ENCODE data around the gene NRP2. TPM values are rescaled to one million over a fixed set of nuclear protein-coding genes. Genes with fewer than 3 reads are reported as not detected.

The NRP2 gene
- total and polyA plus RNA-seq, 4 donors = 3.8 to 17.7 (median 12.2) TPM

- Histone ChIP-seq H3K4me3 (ENCODE audit: low read depth in 1 of 3, low read length in 3 of 3) (peak overlapping the region; percentile 42 to 75 (median 60)), H3K4me1 (ENCODE audit: control insufficient read depth in 4 of 4, insufficient read depth in 4 of 4, low read length in 3 of 4) (peaks cover 9 to 34% (median 24%) of the 10 kb centered on the region in 4 donors), H3K36me3 (ENCODE audit: control insufficient read depth in 4 of 4, insufficient read depth in 3 of 4, low read depth in 1 of 4, low read length in 3 of 4) (no peaks in the 10 kb centered on the region), H3K27ac (ENCODE audit: low read depth in 1 of 2, low read length in 2 of 2) (peak overlapping the region in 1 of 2 donors; percentile 39), H3K9me3 (ENCODE audit: control insufficient read depth in 4 of 4, low read length in 3 of 4) (no peaks in the 10 kb centered on the region), H3K9ac (ENCODE audit: low read depth in 1 of 2, low read length in 2 of 2) (no peak overlapping the region), H3K27me3 (ENCODE audit: control insufficient read depth in 4 of 4, insufficient read depth in 4 of 4, low read length in 3 of 4) (peaks cover 0 to 2% (median 0%) of the 10 kb centered on the region in 4 donors)
- TF ChIP-seq SP1 (IDR thresholded peaks at IDR 0.05) = no peak
- no peak for TF ChIP-seq TAF1 (conservative IDR thresholded peaks at IDR 0.05)
- TF ChIP-seq ATF3 (IDR thresholded peaks at IDR 0.05) = no peak
- no peak for TF ChIP-seq RAD21 (IDR thresholded peaks at IDR 0.05)
- TF ChIP-seq GABPA (IDR thresholded peaks at IDR 0.05 in 1 of 2, conservative IDR thresholded peaks at IDR 0.05 in 1 of 2) = no peak
- TF ChIP-seq REST (IDR thresholded peaks at IDR 0.05) = no peak
- no peak for TF ChIP-seq HNF4A (conservative IDR thresholded peaks at IDR 0.05)
- no peak for TF ChIP-seq YY1 (IDR thresholded peaks at IDR 0.05)
- no peak for TF ChIP-seq EGR1 (IDR thresholded peaks at IDR 0.05; ENCODE audit: low read depth in 2 of 2)
- TF ChIP-seq ZBTB33 (IDR thresholded peaks at IDR 0.05) = no peak
- no peak for TF ChIP-seq FOXA2 (IDR thresholded peaks at IDR 0.05)
- TF ChIP-seq RXRA (IDR thresholded peaks at IDR 0.05) = no peak
- no peak for TF ChIP-seq NR2F2 (IDR thresholded peaks at IDR 0.05)
- no peak for TF ChIP-seq MAX (IDR thresholded peaks at IDR 0.05)
- 16% methylated on average over 35 of the region's 35 CpGs for WGBS
- DNase-seq (ENCODE audit: low spot score) = no peak
These were observed 2.6 kb downstream of the NRP2 start for GRCh38 chr2:205684871-205685313.

GRCh38 chr2:205685314-205686055, 3.2 kb downstream of the NRP2 start:
- peaks cover 9 to 34% (median 24%) of the 10 kb centered on the region in 4 donors for H3K4me1 ChIP-seq (ENCODE audit: control insufficient read depth in 4 of 4, insufficient read depth in 4 of 4, low read length in 3 of 4)
- TF ChIP-seq TAF1 (conservative IDR thresholded peaks at IDR 0.05) (no peak), GABPA (IDR thresholded peaks at IDR 0.05 in 1 of 2, conservative IDR thresholded peaks at IDR 0.05 in 1 of 2) (no peak), MAX (IDR thresholded peaks at IDR 0.05) (no peak), RXRA (IDR thresholded peaks at IDR 0.05) (no peak)
- peak overlapping the region in 1 of 2 donors; percentile 39 for H3K27ac ChIP-seq (ENCODE audit: low read depth in 1 of 2, low read length in 2 of 2)
- H3K9me3 ChIP-seq (ENCODE audit: control insufficient read depth in 4 of 4, low read length in 3 of 4) = no peaks in the 10 kb centered on the region
- peaks cover 0 to 2% (median 0%) of the 10 kb centered on the region in 4 donors for H3K27me3 ChIP-seq (ENCODE audit: control insufficient read depth in 4 of 4, insufficient read depth in 4 of 4, low read length in 3 of 4)
- no peaks in the 10 kb centered on the region for H3K36me3 ChIP-seq (ENCODE audit: control insufficient read depth in 4 of 4, insufficient read depth in 3 of 4, low read depth in 1 of 4, low read length in 3 of 4)
- WGBS = 4% methylated on average over 72 of the region's 72 CpGs
- no peak for DNase-seq (ENCODE audit: low spot score)
- H3K4me3 ChIP-seq (ENCODE audit: low read depth in 1 of 3, low read length in 3 of 3) = peak overlapping the region; percentile 42 to 75 (median 60)
- no peak overlapping the region for H3K9ac ChIP-seq (ENCODE audit: low read depth in 1 of 2, low read length in 2 of 2)
